CD4-positive, alpha-beta T cell treated with Interleukin-17A for 4 hours (primary cell): Measurements from ENCODE around the gene TRAPPC5.
A peak's percentile ranks its signal among the peaks of the same experiment; 100 is the strongest.

Experiments
- DNase-seq: peaks from one replicate; pipeline ENCODE4 v3.0.0-alpha.2; 2020; ENCODE audit warnings: mixed read lengths

Gene TRAPPC5

GRCh38 chr19:7677669-7678311 lies 2.8 kb upstream of the TRAPPC5 start:
- no peak for DNase-seq

DNA sequence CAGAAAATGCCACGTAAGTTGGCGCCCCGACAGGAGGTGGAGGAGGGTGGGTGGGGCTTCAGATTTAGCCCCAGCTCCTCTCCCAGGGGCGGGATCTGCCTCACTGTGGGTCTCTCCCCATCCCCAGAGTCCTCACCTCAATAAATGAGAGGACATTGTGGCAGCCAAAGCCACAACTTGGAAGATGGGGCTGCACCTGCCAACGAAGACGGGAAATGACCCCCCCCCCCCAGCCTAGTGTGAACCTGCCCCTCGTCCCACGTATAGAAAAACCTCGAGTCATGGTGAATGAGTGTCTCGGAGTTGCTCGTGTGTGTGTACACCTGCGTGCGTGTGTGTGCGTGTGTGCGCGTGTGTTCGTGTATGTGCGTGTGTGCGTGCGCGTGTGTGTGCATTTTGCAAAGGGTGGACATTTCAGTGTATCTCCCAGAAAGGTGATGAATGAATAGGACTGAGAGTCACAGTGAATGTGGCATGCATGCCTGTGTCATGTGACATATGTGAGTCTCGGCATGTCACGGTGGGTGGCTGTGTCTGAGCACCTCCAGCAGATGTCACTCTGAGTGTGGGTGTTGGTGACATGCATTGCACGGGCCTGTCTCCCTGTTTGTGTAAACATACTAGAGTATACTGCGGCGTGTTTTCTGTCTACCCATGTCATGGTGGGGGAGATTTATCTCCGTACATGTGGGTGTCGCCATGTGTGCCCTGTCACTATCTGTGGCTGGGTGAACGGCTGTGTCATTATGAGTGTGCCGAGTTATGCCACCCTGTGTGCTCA lies 1.5 kb upstream of the TRAPPC5 start:
- DNase-seq: peak; percentile 79

DNA sequence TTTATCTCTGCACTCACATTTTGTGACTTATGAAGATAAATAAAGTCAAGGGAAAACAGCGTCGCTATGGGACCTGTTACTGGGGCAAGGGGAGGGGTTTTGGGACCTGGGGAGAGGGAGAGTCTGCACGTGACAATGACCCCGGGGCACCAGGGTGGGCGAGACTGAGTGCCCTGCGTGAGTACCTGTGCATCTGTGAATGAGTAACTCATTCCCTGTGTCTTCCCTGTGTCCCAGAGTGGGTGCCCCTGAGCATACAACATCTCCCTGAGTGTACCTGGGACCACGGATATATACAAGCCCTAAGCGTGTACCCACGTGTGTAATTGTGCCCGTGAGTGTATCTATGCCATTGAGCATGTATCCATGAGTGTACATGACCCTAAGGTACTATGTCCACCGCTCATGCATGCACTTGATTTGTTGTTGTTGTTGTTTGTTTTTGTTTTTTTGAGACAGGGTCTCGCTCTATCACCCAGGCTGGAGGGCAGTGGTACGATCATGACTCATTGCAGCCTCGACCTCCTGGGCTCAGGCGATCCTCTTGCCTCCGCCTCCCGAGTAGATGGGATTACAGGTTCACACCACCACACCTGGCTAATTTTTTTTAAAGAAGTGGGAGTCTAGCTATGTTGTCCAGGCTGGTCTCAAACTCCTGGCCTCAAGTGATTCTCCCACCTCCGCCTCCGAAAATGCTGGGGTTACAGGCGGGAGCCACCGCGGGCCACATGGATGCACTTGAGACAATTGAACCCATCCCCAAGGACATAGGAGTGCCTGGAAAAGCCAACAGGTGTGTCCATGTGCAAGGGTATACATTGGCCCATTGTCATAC lies 645 bp upstream of the TRAPPC5 start:
- DNase-seq: no peak

- DNase-seq: peak; percentile 90
Observed at GRCh38 chr19:7681340-7682174, 924 bp downstream of the TRAPPC5 start.

GRCh38 chr19:7682175-7682855 lies 1.7 kb downstream of the TRAPPC5 start:
- no peak for DNase-seq

- DNase-seq: no peak
Observed at GRCh38 chr19:7685546-7686445, 5.2 kb downstream of the TRAPPC5 start.

- DNase-seq: no peak
Observed at GRCh38 chr19:7687177-7687576, 6.5 kb downstream of the TRAPPC5 start.

GRCh38 chr19:7689165-7689564 lies 8.5 kb downstream of the TRAPPC5 start:
- DNase-seq: no peak

GRCh38 chr19:7690779-7691258 lies 10.2 kb downstream of the TRAPPC5 start:
- no peak for DNase-seq

- DNase-seq: no peak
Observed at GRCh38 chr19:7691497-7691896, 10.9 kb downstream of the TRAPPC5 start.

- DNase-seq: no peak
Observed at GRCh38 chr19:7692417-7693088, 11.9 kb downstream of the TRAPPC5 start.

- no peak for DNase-seq
Observed at GRCh38 chr19:7694499-7694898, 13.9 kb downstream of the TRAPPC5 start.

DNA sequence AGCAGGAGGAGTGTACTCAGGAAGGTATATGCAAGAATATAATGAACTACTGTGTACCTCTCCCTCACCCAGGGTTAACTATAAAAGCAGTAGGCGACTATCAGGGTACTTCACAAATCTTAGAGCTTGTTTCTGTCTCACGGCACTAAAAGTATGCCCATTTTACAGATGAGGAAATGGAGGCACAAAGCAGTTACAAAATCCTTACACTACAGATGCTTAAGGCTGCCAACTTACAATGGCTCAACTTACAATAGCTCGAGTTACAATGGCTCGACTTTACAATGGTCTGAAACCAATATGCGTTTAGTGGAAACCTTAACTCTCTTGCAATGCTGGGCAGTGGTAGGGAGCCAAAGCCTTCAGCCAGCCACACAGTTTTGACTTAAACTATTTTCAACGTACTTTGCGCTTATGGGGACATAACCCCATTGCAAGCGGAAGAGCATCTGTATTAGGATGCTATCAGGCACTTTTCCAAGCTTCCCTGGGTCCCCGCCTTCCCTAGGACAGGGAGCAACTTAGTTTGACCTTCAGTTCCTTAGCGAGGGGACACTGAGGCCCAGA lies 17.2 kb downstream of the TRAPPC5 start:
- DNase-seq: no peak

- no peak for DNase-seq
Observed at GRCh38 chr19:7698583-7698982, 17.9 kb downstream of the TRAPPC5 start.

- no peak for DNase-seq
Observed at GRCh38 chr19:7699003-7699402, 18.4 kb downstream of the TRAPPC5 start.

GRCh38 chr19:7699417-7700401 lies 19.1 kb downstream of the TRAPPC5 start:
- DNase-seq: no peak

DNA sequence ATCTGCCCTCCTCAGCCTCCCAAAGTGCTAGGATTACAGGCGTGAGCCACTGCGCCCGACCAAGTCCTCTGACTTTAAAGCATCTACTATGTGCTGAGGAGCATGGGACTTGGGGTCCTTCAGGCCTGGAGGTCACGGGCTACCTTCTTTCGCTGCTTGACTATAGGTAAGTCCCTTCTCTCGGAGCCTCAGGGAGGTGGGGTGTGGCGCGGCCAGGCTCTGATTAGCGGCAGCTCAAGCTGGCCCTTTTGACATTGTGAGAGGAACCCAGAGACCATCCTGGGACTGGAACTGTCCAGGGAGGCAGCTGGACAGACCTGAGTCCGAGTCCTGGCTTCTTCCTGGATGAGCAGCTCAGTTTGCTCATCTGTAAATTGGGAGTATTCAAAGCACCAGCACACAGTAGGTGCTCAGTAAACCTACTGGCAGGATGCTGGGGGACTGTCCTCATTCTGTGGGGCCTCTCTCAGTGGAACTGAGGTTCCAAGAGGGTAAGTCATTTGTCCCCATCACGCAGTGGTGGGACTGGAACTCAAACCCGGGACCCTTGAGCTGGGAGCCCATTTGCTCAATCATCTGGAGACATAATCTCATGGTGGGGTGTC lies 20.5 kb downstream of the TRAPPC5 start:
- DNase-seq: no peak
